Ishikawa (cell line): ENCODE measurements around the gene ARL10.

ENCODE experiments used
- MAX ChIP-seq: IDR thresholded peaks from 2 replicates; pipeline ENCODE4 v1.6.1; 2012
- NFIC ChIP-seq: IDR thresholded peaks from 2 replicates; pipeline ENCODE4 v1.6.1; 2012

DNA sequence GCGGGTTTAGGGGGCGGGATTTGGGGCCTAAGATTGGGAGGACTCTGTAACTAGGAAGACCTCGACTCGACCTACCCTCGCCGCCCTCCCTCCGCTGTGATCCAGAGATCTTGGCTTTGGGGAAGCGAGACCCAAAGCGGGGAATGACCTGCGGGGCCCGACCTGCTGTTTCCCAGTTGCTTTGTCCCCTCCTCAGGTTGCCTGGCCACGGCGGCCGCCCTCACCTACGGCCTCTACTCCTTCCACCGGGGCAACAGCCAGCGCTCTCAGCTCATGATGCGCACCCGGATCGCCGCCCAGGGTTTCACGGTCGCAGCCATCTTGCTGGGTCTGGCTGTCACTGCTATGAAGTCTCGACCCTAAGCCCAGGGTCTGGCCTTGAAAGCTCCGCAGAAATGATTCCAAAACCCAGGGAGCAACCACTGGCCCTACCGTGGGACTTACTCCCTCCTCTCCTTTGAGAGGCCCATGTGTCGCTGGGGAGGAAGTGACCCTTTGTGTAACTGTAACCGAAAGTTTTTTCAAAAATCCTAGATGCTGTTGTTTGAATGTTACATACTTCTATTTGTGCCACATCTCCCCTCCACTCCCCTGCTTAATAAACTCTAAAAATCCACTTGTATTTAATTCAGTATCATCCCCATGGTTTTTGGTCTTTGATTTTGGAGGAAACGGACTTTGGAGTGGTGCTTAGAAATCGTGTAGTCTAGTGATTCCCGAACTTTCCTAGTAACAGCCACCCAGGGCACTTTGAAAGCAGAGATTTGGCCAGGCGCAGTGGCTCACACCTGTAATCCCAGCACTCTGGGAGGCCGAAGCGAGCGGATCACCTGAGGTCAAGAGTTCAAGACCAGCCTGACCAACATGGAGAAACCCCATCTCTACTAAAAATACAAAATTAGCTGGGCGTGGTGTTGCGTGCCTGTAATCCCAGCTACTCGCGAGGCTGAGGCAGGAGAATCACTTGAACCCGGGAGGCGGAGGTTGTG lies 24.1 kb downstream of the ARL10 start:
- no peak for TF ChIP-seq NFIC
- TF ChIP-seq MAX: no peak
